Thyroid gland (tissue), 4 donors: Measurements from ENCODE around the gene CYP26C1. TPM values are rescaled to one million over a fixed set of nuclear protein-coding genes. Genes with fewer than 3 reads are reported as not detected.
"Not testable (repeated sequence)": the region's sequence is repeated elsewhere in the genome, so short reads cannot be mapped to it uniquely, and the experiment has no call there.

Experiments used
- DNase-seq, 2 donors: peaks; one replicate each; pipeline ENCODE4 v3.0.0-alpha.2; 2019
- H3K27ac ChIP-seq, 3 donors: fragments of 200-600 bp; sonication (generic); 1 replicate in 2 of 3; 2 replicates in 1 of 3; pipeline ENCODE4 v1.5.1; 2016 to 2019; ENCODE audit warnings: mild to moderate bottlenecking in 1 of 3, moderate library complexity in 1 of 3
- H3K27me3 ChIP-seq: fragments of 200-600 bp; sonication (generic); one replicate; pipeline ENCODE4 v1.5.1; 2019
- H3K36me3 ChIP-seq, 2 donors: fragments of 200-600 bp; sonication (generic); one replicate each; pipeline ENCODE4 v1.5.1; 2016 to 2019
- H3K4me1 ChIP-seq, 2 donors: fragments of 200-600 bp; sonication (generic); one replicate each; pipeline ENCODE4 v1.5.1; 2017 to 2019
- H3K4me3 ChIP-seq, 3 donors: fragments of 200-600 bp; sonication (generic); replicated peaks in 1 of 3; 1 replicate in 2 of 3; 2 replicates in 1 of 3; pipeline ENCODE4 v1.5.1; 2016; ENCODE audit warnings: mild to moderate bottlenecking in 1 of 3
- H3K9me3 ChIP-seq: fragments of 200-600 bp; sonication (generic); one replicate; pipeline ENCODE4 v1.5.1; 2017
- POLR2A ChIP-seq, 2 donors: fragments of 450-650 bp; IDR thresholded peaks; one replicate each; pipeline ENCODE4 v1.6.1; 2017; ENCODE audit warnings: antibody characterized with exemption in 2 of 2, mild to moderate bottlenecking in 2 of 2, moderate library complexity in 1 of 2
- WGBS, 2 donors: methylation state at CpG; one replicate each; pipeline ENCODE4 v1.1.5; 2017; 5-methylcytosine and 5-hydroxymethylcytosine counted together
- intact Hi-C: fragments of 100-400 bp; cut with DNase I; formaldehyde crosslinking; loops from one replicate; pipeline ENCODE4 v1.15.1; 2023
- total RNA-seq, 4 donors: library from RNA; depleted of rRNA; stranded (reverse); fragments of >200 nt; gene quantifications; one replicate each; pipeline ENCODE4 v1.2.3, GENCODE V29; 2016
- TF ChIP-seq, protein P1 (sequence below), 6 experiments: fragments of 200-600 bp in 3 of 6; fragments of 450-650 bp in 3 of 6; sonication (generic) in 3 of 6; IDR thresholded peaks; one replicate each; pipeline ENCODE4 v1.5.1; 2016 to 2019; ENCODE audit warnings: antibody characterized with exemption in 6 of 6, mild to moderate bottlenecking in 2 of 6, inconsistent platforms in 1 of 6, moderate library complexity in 1 of 6

CYP26C1 gene
- total RNA-seq, 4 donors from 2014 or later = 0.13 to 0.22 (median 0.20) TPM; not detected in 1

DNA sequence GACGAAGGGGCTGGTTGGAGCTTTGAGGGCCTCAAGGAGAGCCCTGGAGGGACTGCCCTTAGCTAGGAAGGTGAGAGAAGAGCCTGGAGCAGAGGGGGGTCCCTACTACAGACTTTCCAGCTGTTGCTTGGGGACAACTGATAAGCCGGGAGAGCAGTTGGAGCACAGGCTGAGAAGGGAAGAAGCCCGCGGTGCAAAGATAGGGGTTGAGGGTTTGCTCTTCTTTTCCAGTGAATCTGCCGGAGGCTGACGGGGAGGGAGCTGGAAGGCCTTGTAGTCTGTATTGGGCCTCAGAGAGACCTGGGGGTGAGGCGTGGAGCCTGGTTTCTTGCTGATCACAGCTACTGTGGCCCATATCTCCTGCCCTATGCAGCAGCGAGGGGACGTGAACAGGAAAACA lies 36.8 kb downstream of the CYP26C1 start:
- H3K27ac ChIP-seq = no peak overlapping the region
- H3K9me3 ChIP-seq = no peaks in the 10 kb centered on the region
- no peaks in the 10 kb centered on the region for H3K27me3 ChIP-seq
- TF ChIP-seq POLR2A (IDR thresholded peaks at IDR 0.05) = no peak
- TF ChIP-seq, protein P1, sequence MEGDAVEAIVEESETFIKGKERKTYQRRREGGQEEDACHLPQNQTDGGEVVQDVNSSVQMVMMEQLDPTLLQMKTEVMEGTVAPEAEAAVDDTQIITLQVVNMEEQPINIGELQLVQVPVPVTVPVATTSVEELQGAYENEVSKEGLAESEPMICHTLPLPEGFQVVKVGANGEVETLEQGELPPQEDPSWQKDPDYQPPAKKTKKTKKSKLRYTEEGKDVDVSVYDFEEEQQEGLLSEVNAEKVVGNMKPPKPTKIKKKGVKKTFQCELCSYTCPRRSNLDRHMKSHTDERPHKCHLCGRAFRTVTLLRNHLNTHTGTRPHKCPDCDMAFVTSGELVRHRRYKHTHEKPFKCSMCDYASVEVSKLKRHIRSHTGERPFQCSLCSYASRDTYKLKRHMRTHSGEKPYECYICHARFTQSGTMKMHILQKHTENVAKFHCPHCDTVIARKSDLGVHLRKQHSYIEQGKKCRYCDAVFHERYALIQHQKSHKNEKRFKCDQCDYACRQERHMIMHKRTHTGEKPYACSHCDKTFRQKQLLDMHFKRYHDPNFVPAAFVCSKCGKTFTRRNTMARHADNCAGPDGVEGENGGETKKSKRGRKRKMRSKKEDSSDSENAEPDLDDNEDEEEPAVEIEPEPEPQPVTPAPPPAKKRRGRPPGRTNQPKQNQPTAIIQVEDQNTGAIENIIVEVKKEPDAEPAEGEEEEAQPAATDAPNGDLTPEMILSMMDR (IDR thresholded peaks at IDR 0.05) = no peak
- WGBS, 2 donors = 73 to 83% methylated on average over 9 of the region's 9 CpGs
- H3K4me3 ChIP-seq = no peak overlapping the region
- H3K36me3 ChIP-seq = no peaks in the 10 kb centered on the region
- no peaks in the 10 kb centered on the region for H3K4me1 ChIP-seq
- intact Hi-C loops = no loop called here
- no peak for DNase-seq

DNA sequence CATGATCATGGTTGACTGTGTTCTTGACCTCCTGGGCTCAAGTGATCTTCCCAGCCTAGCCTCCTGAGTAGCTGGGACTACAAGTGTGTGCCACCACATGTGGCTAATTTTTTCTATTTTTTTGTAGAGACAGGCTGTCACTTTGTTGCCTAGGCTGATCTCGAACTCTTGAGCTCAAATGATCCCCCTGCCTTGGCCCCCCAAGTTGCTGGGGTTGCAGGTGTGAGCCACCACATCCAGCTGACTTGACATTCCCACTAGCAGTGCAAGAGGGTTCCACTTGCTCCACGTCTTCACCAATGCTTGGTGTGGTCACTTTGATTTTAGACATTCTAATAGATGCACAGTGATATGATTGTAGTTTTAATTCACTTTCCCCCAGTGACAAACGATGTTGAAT lies 38.2 kb downstream of the CYP26C1 start:
- 90 to 96% methylated on average over 3 of the region's 3 CpGs for WGBS, 2 donors
- Histone ChIP-seq H3K27me3 (no peaks in the 10 kb centered on the region), H3K4me1 (no peaks in the 10 kb centered on the region), H3K4me3 (no peak overlapping the region), H3K9me3 (no peaks in the 10 kb centered on the region), H3K36me3 (no peaks in the 10 kb centered on the region), H3K27ac (no peak overlapping the region)
- intact Hi-C loops = no loop called here
- no peak for TF ChIP-seq POLR2A (IDR thresholded peaks at IDR 0.05)
- TF ChIP-seq, protein P1 (IDR thresholded peaks at IDR 0.05) = no peak
- DNase-seq = no peak

DNA sequence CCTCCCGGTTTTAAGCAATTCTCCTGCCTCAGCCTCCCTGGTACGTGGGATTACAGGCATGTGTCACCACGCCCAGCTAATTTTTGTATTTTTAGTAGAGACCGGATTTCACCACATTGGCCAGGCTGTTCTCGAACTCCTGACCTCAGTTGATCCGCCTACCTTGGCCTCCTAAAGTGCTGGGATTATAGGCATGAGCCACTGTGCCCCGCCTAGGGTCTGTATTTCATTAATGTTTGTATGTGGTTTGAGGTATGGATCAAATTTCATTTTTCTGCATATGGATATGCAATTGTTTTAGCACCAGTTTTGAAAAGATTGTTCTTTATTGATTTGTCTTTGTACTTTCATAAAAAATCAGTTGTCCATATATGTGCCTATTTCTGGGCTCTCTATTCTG lies 39.1 kb downstream of the CYP26C1 start:
- no peak for TF ChIP-seq POLR2A (IDR thresholded peaks at IDR 0.05)
- intact Hi-C loops = no loop called here
- Histone ChIP-seq H3K4me1 (no peaks in the 10 kb centered on the region), H3K27ac (no peak overlapping the region), H3K27me3 (no peaks in the 10 kb centered on the region), H3K9me3 (no peaks in the 10 kb centered on the region), H3K4me3 (no peak overlapping the region), H3K36me3 (no peaks in the 10 kb centered on the region)
- no peak for DNase-seq
- WGBS, 2 donors = 91 to 97% methylated on average over 7 of the region's 7 CpGs

DNA sequence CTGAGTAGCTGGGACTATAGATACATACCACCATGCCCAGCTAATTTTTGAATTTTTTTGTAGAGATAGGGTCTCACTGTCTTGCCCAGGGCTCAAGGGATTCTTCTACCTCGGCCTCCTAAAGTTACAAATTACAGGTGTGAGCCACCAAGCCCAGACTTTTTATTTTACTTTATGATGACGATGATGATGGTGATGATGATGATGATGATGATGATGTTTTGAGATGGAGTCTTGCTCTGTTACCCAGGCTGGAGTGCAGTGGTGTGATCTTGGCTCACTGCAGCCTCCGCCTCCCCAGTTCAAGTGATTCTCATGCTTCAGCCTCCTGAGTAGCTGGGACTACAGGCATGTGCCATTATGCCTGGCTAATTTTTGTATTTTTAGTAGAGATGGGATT lies 40.5 kb downstream of the CYP26C1 start:
- H3K27ac ChIP-seq, H3K9me3 ChIP-seq, DNase-seq, H3K36me3 ChIP-seq, intact Hi-C loops, H3K4me3 ChIP-seq, H3K27me3 ChIP-seq, H3K4me1 ChIP-seq: not testable (repeated sequence)
- 94 to 95% methylated on average over 3 of the region's 3 CpGs for WGBS, 2 donors

DNA sequence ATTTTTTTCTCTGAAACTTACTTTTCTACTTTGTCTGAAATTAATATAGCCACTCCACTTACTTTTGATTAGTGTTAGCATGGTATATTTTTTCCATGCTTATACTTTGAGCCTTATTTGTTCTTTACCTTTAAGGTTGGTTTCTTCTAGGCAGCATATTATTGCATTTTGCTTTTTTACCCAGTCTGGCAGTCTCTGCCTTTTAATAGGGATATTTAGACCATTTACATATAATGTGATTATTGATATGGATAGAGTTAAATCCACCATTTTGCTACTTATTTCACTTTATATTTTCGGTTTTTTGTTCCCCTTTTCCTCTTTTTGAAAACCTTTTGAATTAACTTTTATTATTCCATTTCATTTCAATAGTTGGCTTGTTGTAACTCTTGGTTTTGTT lies 43.4 kb downstream of the CYP26C1 start:
- no peak overlapping the region for H3K4me3 ChIP-seq
- no peak overlapping the region for H3K27ac ChIP-seq
- no peak for DNase-seq
- intact Hi-C loops = no loop called here
- no peaks in the 10 kb centered on the region for H3K9me3 ChIP-seq
- H3K36me3 ChIP-seq = no peaks in the 10 kb centered on the region
- H3K27me3 ChIP-seq = no peaks in the 10 kb centered on the region
- H3K4me1 ChIP-seq = no peaks in the 10 kb centered on the region
- WGBS, 2 donors = 80 to 84% methylated on average over 1 of the region's 1 CpG
- TF ChIP-seq, protein P1 (IDR thresholded peaks at IDR 0.05) = no peak
- TF ChIP-seq POLR2A (IDR thresholded peaks at IDR 0.05) = no peak

DNA sequence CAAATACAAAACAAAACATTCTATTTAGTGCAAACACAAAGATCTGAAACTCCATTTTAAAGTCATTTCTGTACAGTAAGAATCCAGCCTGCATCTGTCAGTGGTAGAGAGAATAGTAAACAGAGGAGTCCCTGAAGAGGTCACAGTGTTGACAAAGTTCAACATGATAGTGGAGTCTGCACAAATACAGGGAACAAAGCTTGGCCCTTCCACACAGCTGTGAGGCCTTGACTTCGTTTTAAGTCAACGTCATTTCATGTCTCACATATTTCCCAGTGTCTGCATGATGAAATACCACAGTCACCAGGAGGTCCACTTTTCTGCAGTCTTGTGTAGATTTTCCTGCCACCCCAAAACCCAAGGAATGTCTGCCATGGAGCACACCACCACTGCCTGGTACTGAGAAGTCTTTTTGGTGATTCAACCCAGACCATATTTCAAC lies 46.1 kb downstream of the CYP26C1 start:
- Histone ChIP-seq H3K36me3 (no peaks in the 10 kb centered on the region), H3K4me3 (no peak overlapping the region), H3K27me3 (no peaks in the 10 kb centered on the region), H3K4me1 (no peaks in the 10 kb centered on the region), H3K9me3 (no peaks in the 10 kb centered on the region), H3K27ac (no peak overlapping the region)
- DNase-seq = no peak
- intact Hi-C loops = no loop called here
- TF ChIP-seq, protein P1 (IDR thresholded peaks at IDR 0.05) = no peak
- TF ChIP-seq POLR2A (IDR thresholded peaks at IDR 0.05) = no peak
- WGBS, 2 donors = 48 to 90% methylated on average over 2 of the region's 2 CpGs
